ENCODE measurements around the gene PRRG3.

PRRG3 gene

DNA sequence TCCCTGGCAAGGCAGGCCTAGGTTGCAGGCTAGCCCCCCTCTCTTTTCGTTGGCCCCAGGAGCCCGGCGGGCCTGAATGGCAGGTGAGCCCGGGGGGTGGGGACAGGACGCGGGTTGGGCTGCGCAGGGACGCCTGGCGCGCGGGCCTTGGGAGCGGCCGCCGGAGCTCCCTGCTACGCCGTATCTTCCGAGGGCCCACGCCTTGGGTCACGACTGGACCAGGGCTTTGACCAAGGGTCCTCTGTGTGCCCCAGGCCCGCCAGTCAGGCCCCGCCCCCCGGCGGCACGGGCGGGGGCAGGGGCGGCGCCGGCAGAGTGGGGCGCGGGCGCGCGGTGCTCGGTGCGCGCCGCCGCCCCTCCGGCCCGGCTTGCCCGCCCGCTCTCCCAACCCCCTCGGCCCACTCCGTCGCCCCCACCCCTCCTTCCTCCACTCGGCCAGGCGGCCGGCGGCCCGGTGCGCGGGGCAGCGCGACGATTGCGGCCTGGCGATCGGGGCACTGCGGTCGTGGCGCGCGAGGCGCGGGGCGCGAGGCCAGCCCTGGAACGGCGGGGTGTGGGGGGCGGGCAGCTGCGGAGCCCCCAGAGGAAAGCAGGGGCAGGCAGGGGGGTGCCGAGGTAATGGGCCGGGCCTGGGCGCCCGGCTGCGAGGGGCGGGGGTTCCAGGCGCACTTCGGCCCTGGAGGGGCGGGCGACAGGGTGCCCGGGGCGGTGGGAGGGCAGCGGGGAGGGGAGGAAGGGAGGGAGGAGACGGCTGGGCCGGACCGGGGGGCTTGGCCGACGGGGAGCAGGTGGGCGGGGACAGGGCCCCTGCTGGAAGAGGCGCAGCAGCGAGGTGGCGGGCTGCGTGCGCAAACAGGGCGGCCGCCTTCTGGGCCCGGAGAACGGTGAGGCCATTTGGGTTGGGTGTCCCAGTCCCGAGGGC is at the start of gene PRRG3:
TSS of gene PRRG3 (plus strand) at position 798 of the 922 bp plus-strand sequence. CDS start 3,357 bp downstream, outside the sequence.
- H3K27ac ChIP-seq = no peak within 1 kb of the TSS
- no peak for TF ChIP-seq ZFX (IDR thresholded peaks at IDR 0.05)
- TF ChIP-seq, protein P1, sequence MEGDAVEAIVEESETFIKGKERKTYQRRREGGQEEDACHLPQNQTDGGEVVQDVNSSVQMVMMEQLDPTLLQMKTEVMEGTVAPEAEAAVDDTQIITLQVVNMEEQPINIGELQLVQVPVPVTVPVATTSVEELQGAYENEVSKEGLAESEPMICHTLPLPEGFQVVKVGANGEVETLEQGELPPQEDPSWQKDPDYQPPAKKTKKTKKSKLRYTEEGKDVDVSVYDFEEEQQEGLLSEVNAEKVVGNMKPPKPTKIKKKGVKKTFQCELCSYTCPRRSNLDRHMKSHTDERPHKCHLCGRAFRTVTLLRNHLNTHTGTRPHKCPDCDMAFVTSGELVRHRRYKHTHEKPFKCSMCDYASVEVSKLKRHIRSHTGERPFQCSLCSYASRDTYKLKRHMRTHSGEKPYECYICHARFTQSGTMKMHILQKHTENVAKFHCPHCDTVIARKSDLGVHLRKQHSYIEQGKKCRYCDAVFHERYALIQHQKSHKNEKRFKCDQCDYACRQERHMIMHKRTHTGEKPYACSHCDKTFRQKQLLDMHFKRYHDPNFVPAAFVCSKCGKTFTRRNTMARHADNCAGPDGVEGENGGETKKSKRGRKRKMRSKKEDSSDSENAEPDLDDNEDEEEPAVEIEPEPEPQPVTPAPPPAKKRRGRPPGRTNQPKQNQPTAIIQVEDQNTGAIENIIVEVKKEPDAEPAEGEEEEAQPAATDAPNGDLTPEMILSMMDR (conservative IDR thresholded peaks at IDR 0.05) = no peak

- TF ChIP-seq, protein P1 (conservative IDR thresholded peaks at IDR 0.05) = no peak
- TF ChIP-seq ZFX (IDR thresholded peaks at IDR 0.05) = no peak
- no peak overlapping the region for H3K27ac ChIP-seq
These were observed 20.0 kb upstream of the PRRG3 start for GRCh38 chrX:151675121-151675746.

GRCh38 chrX:151676196-151676595 is 19.1 kb upstream of the PRRG3 start:
- TF ChIP-seq, protein P1 (conservative IDR thresholded peaks at IDR 0.05) = no peak
- no peak for TF ChIP-seq ZFX (IDR thresholded peaks at IDR 0.05)
- no peak overlapping the region for H3K27ac ChIP-seq

GRCh38 chrX:151679798-151680402 is 15.4 kb upstream of the PRRG3 start:
- TF ChIP-seq ZFX (IDR thresholded peaks at IDR 0.05) = no peak
- TF ChIP-seq, protein P1 (conservative IDR thresholded peaks at IDR 0.05) = no peak
- H3K27ac ChIP-seq = no peak overlapping the region

GRCh38 chrX:151680805-151681204 is 14.5 kb upstream of the PRRG3 start:
- TF ChIP-seq ZFX (IDR thresholded peaks at IDR 0.05) = no peak
- TF ChIP-seq, protein P1 (conservative IDR thresholded peaks at IDR 0.05) = peak; percentile 53
- H3K27ac ChIP-seq = no peak overlapping the region

GRCh38 chrX:151687635-151688034 is 7.6 kb upstream of the PRRG3 start:
- no peak overlapping the region for H3K27ac ChIP-seq
- TF ChIP-seq ZFX (IDR thresholded peaks at IDR 0.05) = no peak
- TF ChIP-seq, protein P1 (conservative IDR thresholded peaks at IDR 0.05) = no peak

DNA sequence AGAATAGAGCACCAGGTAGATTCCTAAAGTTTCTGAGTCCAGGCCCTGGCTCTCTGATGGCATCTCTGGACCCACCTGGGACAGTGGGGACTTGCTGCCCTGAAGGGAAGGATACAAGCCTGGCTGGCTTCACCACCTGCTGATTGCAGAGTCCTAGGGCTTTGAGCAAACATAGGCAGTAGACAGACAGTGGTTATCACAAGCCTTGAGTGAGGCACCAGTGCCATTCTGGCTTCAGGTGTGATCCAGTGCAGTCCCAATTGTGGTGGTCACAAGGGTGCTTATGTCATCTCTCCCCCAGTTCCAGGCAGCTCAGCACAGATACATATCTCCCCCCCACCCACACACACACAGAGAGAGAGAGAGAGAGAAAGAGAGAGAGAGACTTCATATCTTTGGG is 6.6 kb upstream of the PRRG3 start:
- TF ChIP-seq, protein P1 (conservative IDR thresholded peaks at IDR 0.05) = no peak
- TF ChIP-seq ZFX (IDR thresholded peaks at IDR 0.05) = no peak
- H3K27ac ChIP-seq = no peak overlapping the region

Measured in C4-2B (cell line).